GM18858 (cell line): Measurements from ENCODE around the gene RAB11B.
A peak's percentile ranks its signal among the peaks of the same experiment; 100 is the strongest.
"Not testable (repeated sequence)": the region's sequence is repeated elsewhere in the genome, so short reads cannot be mapped to it uniquely, and the experiment has no call there.

Source experiments
- ATAC-seq: cut with Tn5 transposase; IDR thresholded peaks from one replicate; pipeline ENCODE4 v1.9.1; 2021; ENCODE audit not compliant: unreplicated experiment

The RAB11B gene

GRCh38 chr19:8370176-8371010 is 19.8 kb upstream of the RAB11B start:
- no peak for ATAC-seq

GRCh38 chr19:8371011-8371804 is 19.0 kb upstream of the RAB11B start:
- no peak for ATAC-seq

- no peak for ATAC-seq
Observed at GRCh38 chr19:8373867-8374813, 16.0 kb upstream of the RAB11B start.

- ATAC-seq = not testable (repeated sequence)
Observed at GRCh38 chr19:8375766-8376165, 14.4 kb upstream of the RAB11B start.

- not testable (repeated sequence) for ATAC-seq
Observed at GRCh38 chr19:8376373-8376974, 13.7 kb upstream of the RAB11B start.

- no peak for ATAC-seq
Observed at GRCh38 chr19:8377598-8377997, 12.6 kb upstream of the RAB11B start.

GRCh38 chr19:8379156-8379891 is 10.8 kb upstream of the RAB11B start:
- ATAC-seq = not testable (repeated sequence)

GRCh38 chr19:8384569-8384968 is 5.6 kb upstream of the RAB11B start:
- ATAC-seq = not testable (repeated sequence)

- not testable (repeated sequence) for ATAC-seq
Observed at GRCh38 chr19:8385103-8385502, 5.1 kb upstream of the RAB11B start.

- ATAC-seq = not testable (repeated sequence)
Observed at GRCh38 chr19:8385566-8385965, 4.6 kb upstream of the RAB11B start.

GRCh38 chr19:8386419-8386818 is 3.7 kb upstream of the RAB11B start:
- not testable (repeated sequence) for ATAC-seq

GRCh38 chr19:8386990-8387389 is 3.2 kb upstream of the RAB11B start:
- ATAC-seq = no peak

- no peak for ATAC-seq
Observed at GRCh38 chr19:8387688-8388611, 2.2 kb upstream of the RAB11B start.

- no peak for ATAC-seq
Observed at GRCh38 chr19:8388612-8388958, 1.6 kb upstream of the RAB11B start.

GRCh38 chr19:8390617-8390981 is 439 bp downstream of the RAB11B start:
- ATAC-seq = peak; percentile 3

- no peak for ATAC-seq
Observed at GRCh38 chr19:8391198-8392016, 1.2 kb downstream of the RAB11B start.

- ATAC-seq = no peak
Observed at GRCh38 chr19:8392017-8392591, 1.9 kb downstream of the RAB11B start.
